Parathyroid adenoma (tissue), 2 donors: ENCODE results near the gene ARHGAP23.
"Not testable (repeated sequence)": the region's sequence is repeated elsewhere in the genome, so short reads cannot be mapped to it uniquely, and the experiment has no call there.

ENCODE experiments used
- H2AFZ ChIP-seq: fragments of 300-600 bp; sonication (generic); one replicate; pipeline ENCODE4 v1.7.0; 2017; ENCODE audit warnings: antibody characterized with exemption, mild to moderate bottlenecking
- H3K27ac ChIP-seq: fragments of 300-600 bp; sonication (generic); one replicate; pipeline ENCODE4 v1.7.0; 2017
- H3K27me3 ChIP-seq: fragments of 300-600 bp; sonication (generic); one replicate; pipeline ENCODE4 v1.7.0; 2017; ENCODE audit warnings: low read length; ENCODE audit not compliant: control insufficient read depth, insufficient read depth
- H3K36me3 ChIP-seq: fragments of 300-600 bp; sonication (generic); one replicate; pipeline ENCODE4 v1.7.0; 2017; ENCODE audit warnings: low read length; ENCODE audit not compliant: control insufficient read depth, insufficient read depth
- H3K4me1 ChIP-seq: fragments of 300-600 bp; sonication (generic); one replicate; pipeline ENCODE4 v1.7.0; 2017; ENCODE audit warnings: control low read depth
- H3K4me2 ChIP-seq: fragments of 300-600 bp; sonication (generic); one replicate; pipeline ENCODE4 v1.7.0; 2017; ENCODE audit warnings: low read length
- H3K4me3 ChIP-seq: fragments of 300-600 bp; sonication (generic); one replicate; pipeline ENCODE4 v1.7.0; 2017; ENCODE audit warnings: low read depth, low read length
- H3K79me2 ChIP-seq: fragments of 300-600 bp; sonication (generic); one replicate; pipeline ENCODE4 v1.7.0; 2017; ENCODE audit warnings: control low read depth
- H3K9ac ChIP-seq: fragments of 300-600 bp; sonication (generic); one replicate; pipeline ENCODE4 v1.7.0; 2017; ENCODE audit warnings: mild to moderate bottlenecking
- H3K9me3 ChIP-seq: fragments of 300-600 bp; sonication (generic); one replicate; pipeline ENCODE4 v1.7.0; 2017; ENCODE audit warnings: low read length; ENCODE audit not compliant: control insufficient read depth
- TF ChIP-seq, protein P1 (sequence below): fragments of 300-600 bp; sonication (generic); IDR thresholded peaks from one replicate; pipeline ENCODE4 v1.7.0; 2017; ENCODE audit warnings: antibody characterized with exemption, mild to moderate bottlenecking
- donor health status: primary hyperparathyroidism.

The ARHGAP23 gene

DNA sequence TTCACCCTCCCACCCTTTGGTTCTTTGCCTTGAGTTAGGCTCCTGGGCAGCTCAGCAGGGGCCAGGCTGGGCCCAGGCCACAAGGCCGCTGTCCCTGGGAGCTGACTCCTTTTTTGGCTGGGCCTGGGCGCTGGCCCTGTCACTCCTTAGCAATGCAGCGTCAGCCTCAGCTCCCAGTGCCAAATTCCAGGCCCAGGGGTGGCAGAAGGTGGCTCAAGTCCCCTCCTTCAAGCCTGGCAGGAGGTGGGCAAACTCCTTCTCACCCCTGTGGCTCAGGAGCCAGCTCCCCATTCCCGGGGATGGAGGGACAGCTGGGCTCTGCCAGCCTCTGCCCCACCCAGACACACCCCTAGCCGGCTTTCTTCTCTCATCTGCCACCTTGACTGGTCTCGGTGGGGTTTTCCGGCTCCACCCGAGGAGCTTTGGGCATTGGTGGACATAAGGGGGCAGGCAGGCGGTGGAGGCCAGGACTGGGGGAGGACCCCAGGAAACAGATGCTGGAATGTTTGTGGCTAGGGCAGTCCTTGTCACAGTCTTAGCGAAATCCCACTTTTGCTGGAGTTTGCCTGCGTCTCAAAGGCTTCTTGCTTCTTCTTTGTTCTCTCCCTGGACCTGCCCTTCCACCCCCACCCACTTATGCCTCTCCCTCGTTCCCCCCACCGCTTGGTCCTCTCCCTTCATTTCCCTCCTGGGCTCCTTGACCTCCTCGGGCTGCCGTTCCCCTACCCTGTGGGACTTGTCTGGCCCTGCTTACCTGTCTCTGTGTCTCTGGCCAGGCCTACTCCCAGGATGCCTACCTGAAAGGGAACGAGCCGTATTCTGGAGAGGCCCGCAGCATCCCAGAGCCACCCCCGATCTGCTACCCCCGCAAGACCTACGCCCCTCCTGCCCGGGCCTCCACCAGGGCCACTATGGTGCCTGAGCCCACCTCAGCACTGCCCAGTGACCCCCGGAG lies 37.4 kb downstream of the ARHGAP23 start:
- no peak overlapping the region for H3K4me2 ChIP-seq
- H3K9me3 ChIP-seq: no peaks in the 10 kb centered on the region
- no peaks in the 10 kb centered on the region for H3K36me3 ChIP-seq
- H3K9ac ChIP-seq: no peak overlapping the region
- H3K4me3 ChIP-seq: no peak overlapping the region
- H3K27me3 ChIP-seq: no peaks in the 10 kb centered on the region
- H3K79me2 ChIP-seq: peaks cover 2% of the 10 kb centered on the region
- H2AFZ ChIP-seq: no peak overlapping the region
- H3K4me1 ChIP-seq: peaks cover 8% of the 10 kb centered on the region
- peak overlapping the region; percentile 54 for H3K27ac ChIP-seq
- TF ChIP-seq, protein P1, sequence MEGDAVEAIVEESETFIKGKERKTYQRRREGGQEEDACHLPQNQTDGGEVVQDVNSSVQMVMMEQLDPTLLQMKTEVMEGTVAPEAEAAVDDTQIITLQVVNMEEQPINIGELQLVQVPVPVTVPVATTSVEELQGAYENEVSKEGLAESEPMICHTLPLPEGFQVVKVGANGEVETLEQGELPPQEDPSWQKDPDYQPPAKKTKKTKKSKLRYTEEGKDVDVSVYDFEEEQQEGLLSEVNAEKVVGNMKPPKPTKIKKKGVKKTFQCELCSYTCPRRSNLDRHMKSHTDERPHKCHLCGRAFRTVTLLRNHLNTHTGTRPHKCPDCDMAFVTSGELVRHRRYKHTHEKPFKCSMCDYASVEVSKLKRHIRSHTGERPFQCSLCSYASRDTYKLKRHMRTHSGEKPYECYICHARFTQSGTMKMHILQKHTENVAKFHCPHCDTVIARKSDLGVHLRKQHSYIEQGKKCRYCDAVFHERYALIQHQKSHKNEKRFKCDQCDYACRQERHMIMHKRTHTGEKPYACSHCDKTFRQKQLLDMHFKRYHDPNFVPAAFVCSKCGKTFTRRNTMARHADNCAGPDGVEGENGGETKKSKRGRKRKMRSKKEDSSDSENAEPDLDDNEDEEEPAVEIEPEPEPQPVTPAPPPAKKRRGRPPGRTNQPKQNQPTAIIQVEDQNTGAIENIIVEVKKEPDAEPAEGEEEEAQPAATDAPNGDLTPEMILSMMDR: no peak

DNA sequence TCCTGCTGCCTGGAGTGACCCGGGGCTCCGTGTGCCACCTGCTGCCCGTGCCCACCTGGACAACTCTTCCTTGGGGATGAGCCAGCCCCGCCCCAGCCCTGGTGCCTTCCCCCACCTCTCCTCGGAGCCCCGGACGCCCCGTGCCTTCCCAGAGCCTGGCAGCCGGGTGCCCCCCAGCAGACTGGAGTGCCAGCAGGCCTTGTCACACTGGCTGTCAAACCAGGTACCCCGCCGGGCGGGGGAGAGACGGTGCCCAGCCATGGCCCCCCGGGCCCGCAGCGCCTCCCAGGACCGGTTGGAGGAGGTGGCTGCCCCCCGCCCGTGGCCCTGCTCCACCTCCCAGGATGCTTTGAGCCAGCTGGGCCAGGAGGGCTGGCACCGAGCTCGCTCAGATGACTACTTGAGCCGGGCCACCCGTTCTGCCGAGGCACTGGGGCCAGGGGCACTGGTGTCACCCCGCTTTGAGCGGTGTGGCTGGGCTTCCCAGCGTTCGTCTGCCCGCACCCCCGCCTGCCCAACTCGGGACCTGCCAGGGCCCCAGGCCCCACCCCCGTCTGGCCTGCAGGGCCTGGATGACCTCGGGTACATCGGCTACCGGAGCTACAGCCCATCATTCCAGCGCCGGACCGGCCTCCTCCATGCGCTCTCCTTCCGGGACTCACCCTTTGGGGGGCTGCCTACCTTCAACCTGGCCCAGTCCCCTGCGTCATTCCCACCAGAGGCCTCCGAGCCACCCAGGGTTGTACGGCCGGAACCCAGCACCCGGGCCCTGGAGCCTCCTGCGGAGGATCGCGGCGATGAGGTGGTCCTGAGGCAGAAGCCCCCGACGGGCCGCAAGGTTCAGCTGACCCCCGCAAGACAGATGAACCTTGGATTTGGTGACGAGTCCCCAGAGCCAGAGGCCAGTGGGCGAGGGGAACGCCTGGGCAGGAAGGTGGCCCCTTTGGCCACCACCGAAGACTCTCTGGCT lies 38.4 kb downstream of the ARHGAP23 start:
- no peaks in the 10 kb centered on the region for H3K36me3 ChIP-seq
- TF ChIP-seq, protein P1: no peak

DNA sequence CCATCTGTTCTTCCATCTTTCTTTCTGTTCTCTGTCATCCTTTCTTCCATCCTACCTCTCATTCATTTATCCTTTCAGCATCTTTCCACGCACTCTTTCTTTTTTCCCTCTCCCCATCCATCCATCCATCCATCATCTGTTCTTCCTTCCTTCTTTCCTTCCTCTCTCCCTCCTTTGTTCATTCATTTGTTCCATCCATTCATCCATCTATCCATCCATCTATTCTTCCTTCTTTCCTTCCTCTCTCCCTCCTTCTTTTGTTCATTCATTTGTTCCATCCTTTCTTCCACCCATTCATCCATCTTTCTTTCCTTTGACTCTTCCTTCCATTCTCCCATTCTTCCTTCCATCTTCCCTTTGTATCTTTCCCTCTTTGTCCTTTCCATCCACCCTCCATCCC lies 39.2 kb downstream of the ARHGAP23 start:
- Histone ChIP-seq H3K9ac (no peak overlapping the region), H2AFZ (no peak overlapping the region), H3K27ac (no peak overlapping the region), H3K36me3 (no peaks in the 10 kb centered on the region), H3K79me2 (peaks cover 2% of the 10 kb centered on the region), H3K27me3 (no peaks in the 10 kb centered on the region), H3K4me1 (peaks cover 8% of the 10 kb centered on the region), H3K4me2 (no peak overlapping the region), H3K9me3 (no peaks in the 10 kb centered on the region), H3K4me3 (no peak overlapping the region)
- TF ChIP-seq, protein P1: no peak

More for the DNA sequence above, 38.4 kb downstream of the ARHGAP23 start:
- no peak overlapping the region for H2AFZ ChIP-seq
- no peak overlapping the region for H3K27ac ChIP-seq
- H3K4me2 ChIP-seq: no peak overlapping the region
- no peaks in the 10 kb centered on the region for H3K27me3 ChIP-seq
- H3K4me1 ChIP-seq: peaks cover 8% of the 10 kb centered on the region
- H3K9ac ChIP-seq: no peak overlapping the region
- no peaks in the 10 kb centered on the region for H3K9me3 ChIP-seq
- H3K79me2 ChIP-seq: peaks cover 2% of the 10 kb centered on the region
- H3K4me3 ChIP-seq: no peak overlapping the region

DNA sequence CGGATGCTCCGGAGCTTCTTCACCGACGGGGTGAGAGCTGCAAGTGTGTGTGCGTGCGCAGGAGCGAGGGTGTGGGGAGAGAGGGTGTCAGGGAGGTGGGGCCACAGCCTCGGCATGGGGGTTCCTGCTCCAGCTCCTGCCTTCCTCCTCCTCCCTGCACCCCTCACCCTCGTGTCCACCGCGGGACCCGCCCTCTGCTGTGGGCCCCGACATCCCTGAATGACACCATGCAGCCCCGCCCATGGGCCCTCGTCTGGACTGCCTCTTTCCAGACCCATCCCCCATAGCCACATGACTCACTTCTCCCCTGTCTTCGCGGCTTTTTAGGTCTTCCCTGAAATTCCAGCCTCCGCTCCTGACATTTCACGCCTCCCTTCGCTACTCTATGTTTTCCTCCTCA lies 41.6 kb downstream of the ARHGAP23 start:
- Histone ChIP-seq H3K36me3 (no peaks in the 10 kb centered on the region), H3K9ac (no peak overlapping the region), H3K27ac (no peak overlapping the region), H3K4me1 (no peaks in the 10 kb centered on the region), H3K79me2 (peaks cover 2% of the 10 kb centered on the region), H3K9me3 (no peaks in the 10 kb centered on the region), H3K4me3 (no peak overlapping the region), H2AFZ (no peak overlapping the region), H3K4me2 (no peak overlapping the region), H3K27me3 (no peaks in the 10 kb centered on the region)
- TF ChIP-seq, protein P1: no peak

DNA sequence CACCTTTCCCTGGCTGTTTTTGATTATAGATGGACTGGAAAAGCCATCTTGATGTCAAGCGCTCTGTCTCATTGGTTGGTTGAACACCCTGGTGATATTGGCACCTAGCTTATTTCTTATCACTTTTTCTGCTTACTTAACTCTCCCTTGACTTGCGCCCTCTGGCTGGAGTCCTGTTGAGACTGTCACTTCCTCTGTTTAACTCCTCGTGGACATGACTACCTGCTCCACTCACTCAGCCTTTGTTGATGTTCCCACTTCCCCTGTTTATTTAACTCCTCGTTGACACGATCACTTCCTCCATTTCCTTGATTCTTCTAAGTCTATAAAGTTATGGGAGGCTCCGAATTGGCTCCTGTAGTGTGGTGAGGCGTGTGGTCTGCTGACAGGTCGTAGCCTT lies 43.0 kb downstream of the ARHGAP23 start:
- not testable (repeated sequence) for H3K9ac ChIP-seq, H3K4me3 ChIP-seq, H3K36me3 ChIP-seq, H3K4me2 ChIP-seq, H3K79me2 ChIP-seq, H2AFZ ChIP-seq, H3K4me1 ChIP-seq, H3K27ac ChIP-seq, H3K27me3 ChIP-seq, H3K9me3 ChIP-seq

DNA sequence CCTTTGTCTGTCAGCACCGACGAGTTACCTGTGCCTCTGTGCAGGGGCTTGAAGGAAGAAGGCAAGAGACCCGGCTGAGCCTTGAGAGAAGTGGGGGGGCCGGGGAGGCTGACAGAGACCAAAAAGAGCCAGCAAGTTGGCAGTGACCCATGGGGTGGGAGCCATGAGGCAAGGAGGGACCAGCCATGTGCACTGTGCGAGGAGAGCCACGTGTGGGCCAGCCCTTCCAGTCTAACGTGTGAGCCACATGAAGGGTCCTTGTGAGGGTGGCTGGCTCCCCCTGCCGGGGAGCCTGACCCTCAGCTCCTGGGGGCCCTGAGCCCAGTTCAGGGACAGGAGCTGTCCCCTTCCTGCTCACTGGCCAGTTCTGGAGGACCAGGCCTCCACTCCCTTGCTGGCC lies 46.4 kb downstream of the ARHGAP23 start:
- H2AFZ ChIP-seq: not testable (repeated sequence)

More for the DNA sequence above, 46.4 kb downstream of the ARHGAP23 start:
- H3K4me2 ChIP-seq, H3K9me3 ChIP-seq, H3K27ac ChIP-seq, H3K9ac ChIP-seq, H3K36me3 ChIP-seq, H3K4me1 ChIP-seq, H3K27me3 ChIP-seq, H3K79me2 ChIP-seq, H3K4me3 ChIP-seq: not testable (repeated sequence)
